Tibial artery (tissue), 4 donors: Measurements from ENCODE around the gene NUP210L.
A peak's percentile ranks its signal among the peaks of the same experiment; 100 is the strongest.
"Not testable (repeated sequence)": the region's sequence is repeated elsewhere in the genome, so short reads cannot be mapped to it uniquely, and the experiment has no call there.

Experiments used
- DNase-seq, 2 donors: peaks; one replicate each; pipeline ENCODE4 v3.0.0-alpha.2; 2019
- H3K27ac ChIP-seq, 2 donors: fragments of 200-600 bp; sonication (generic) in 1 of 2; 1 replicate in 1 of 2; 2 replicates in 1 of 2; pipeline ENCODE4 v1.5.1; 2018 to 2019; ENCODE audit warnings: mild to moderate bottlenecking in 1 of 2
- H3K27me3 ChIP-seq, 2 donors: fragments of 200-600 bp; sonication (generic) in 1 of 2; one replicate each; pipeline versions ENCODE4 v1.5.1 to v1.6.0; 2016 to 2019
- H3K36me3 ChIP-seq, 3 donors: fragments of 200-600 bp; sonication (generic) in 2 of 3; one replicate each; pipeline ENCODE4 v1.5.1; 2016 to 2019; ENCODE audit warnings: mild to moderate bottlenecking in 2 of 3
- H3K4me1 ChIP-seq, 4 donors: fragments of 200-600 bp; sonication (generic) in 2 of 4; 1 replicate in 3 of 4; 2 replicates in 1 of 4; pipeline ENCODE4 v1.5.1; 2016 to 2019
- H3K4me3 ChIP-seq, 2 donors: fragments of 200-600 bp; sonication (generic) in 1 of 2; 1 replicate in 1 of 2; 2 replicates in 1 of 2; pipeline ENCODE4 v1.5.1; 2018 to 2019; ENCODE audit warnings: mild to moderate bottlenecking in 2 of 2
- H3K9me3 ChIP-seq, 3 donors: fragments of 200-600 bp; sonication (generic) in 1 of 3; one replicate each; pipeline ENCODE4 v1.5.1; 2016 to 2019
- CTCF ChIP-seq, 2 experiments: fragments of 200-600 bp in 1 of 2; fragments of 450-650 bp in 1 of 2; IDR thresholded peaks; one replicate each; pipeline ENCODE4 v1.5.1; 2017 to 2019; ENCODE audit warnings: antibody characterized with exemption in 2 of 2, mild to moderate bottlenecking in 1 of 2, moderate library complexity in 1 of 2
- intact Hi-C: fragments of 100-400 bp; cut with DNase I; formaldehyde crosslinking; loops from one replicate; pipeline ENCODE4 v1.15.0; 2023; ENCODE audit warnings: low total_unique reads

The NUP210L gene

GRCh38 chr1:154155251-154155650, 378 bp upstream of the NUP210L start:
- no peak for TF ChIP-seq CTCF (IDR thresholded peaks at IDR 0.05)
- Histone ChIP-seq H3K4me1 (peaks cover 0 to 48% (median 11%) of the 10 kb centered on the region in 4 donors), H3K9me3 (no peaks in the 10 kb centered on the region), H3K36me3 (peaks cover 31 to 48% (median 35%) of the 10 kb centered on the region in 3 donors), H3K4me3 (no peak overlapping the region), H3K27me3 (no peaks in the 10 kb centered on the region), H3K27ac (peak overlapping the region; percentile 73 to 78)
- peak; percentile 52 to 71 for DNase-seq
- intact Hi-C loops = no loop called here

GRCh38 chr1:154154053-154154452, 820 bp downstream of the NUP210L start:
- H3K36me3 ChIP-seq = peaks cover 20 to 36% (median 23%) of the 10 kb centered on the region in 3 donors
- DNase-seq = no peak
- intact Hi-C loops = no loop called here
- H3K27me3 ChIP-seq = no peaks in the 10 kb centered on the region
- no peak overlapping the region for H3K4me3 ChIP-seq
- TF ChIP-seq CTCF (IDR thresholded peaks at IDR 0.05) = no peak
- H3K9me3 ChIP-seq = no peaks in the 10 kb centered on the region
- peaks cover 0 to 47% (median 11%) of the 10 kb centered on the region in 4 donors for H3K4me1 ChIP-seq
- peak overlapping the region; percentile 73 to 78 for H3K27ac ChIP-seq

GRCh38 chr1:154151311-154151710, 3.6 kb downstream of the NUP210L start:
- H3K36me3 ChIP-seq = peaks cover 0 to 15% (median 0%) of the 10 kb centered on the region in 3 donors
- intact Hi-C loops = no loop called here
- no peak for DNase-seq
- peaks cover 0 to 39% (median 11%) of the 10 kb centered on the region in 4 donors for H3K4me1 ChIP-seq
- H3K9me3 ChIP-seq = no peaks in the 10 kb centered on the region
- no peak overlapping the region for H3K4me3 ChIP-seq
- peak overlapping the region in 1 of 2 donors; percentile 35 for H3K27ac ChIP-seq
- no peak for TF ChIP-seq CTCF (IDR thresholded peaks at IDR 0.05)
- no peaks in the 10 kb centered on the region for H3K27me3 ChIP-seq

GRCh38 chr1:154148807-154149206, 6.1 kb downstream of the NUP210L start:
- no peaks in the 10 kb centered on the region for H3K27me3 ChIP-seq
- no peak for DNase-seq
- H3K36me3 ChIP-seq = no peaks in the 10 kb centered on the region
- H3K27ac ChIP-seq = no peak overlapping the region
- TF ChIP-seq CTCF (IDR thresholded peaks at IDR 0.05) = no peak
- H3K4me1 ChIP-seq = peaks cover 0 to 16% (median 2%) of the 10 kb centered on the region in 4 donors
- intact Hi-C loops = no loop called here
- H3K4me3 ChIP-seq = no peak overlapping the region
- H3K9me3 ChIP-seq = no peaks in the 10 kb centered on the region

GRCh38 chr1:154147505-154147904, 7.4 kb downstream of the NUP210L start:
- DNase-seq, intact Hi-C loops, H3K4me3 ChIP-seq, H3K27me3 ChIP-seq, H3K27ac ChIP-seq, H3K36me3 ChIP-seq, H3K9me3 ChIP-seq: not testable (repeated sequence)
- peaks cover 0 to 16% (median 2%) of the 10 kb centered on the region in 4 donors for H3K4me1 ChIP-seq

- Histone ChIP-seq H3K27ac (no peak overlapping the region), H3K36me3 (no peaks in the 10 kb centered on the region), H3K9me3 (no peaks in the 10 kb centered on the region), H3K27me3 (no peaks in the 10 kb centered on the region), H3K4me1 (peaks cover 0 to 4% (median 0%) of the 10 kb centered on the region in 4 donors), H3K4me3 (no peak overlapping the region)
- intact Hi-C loops = no loop called here
- peak in 1 of 2 experiments; percentile 12 for TF ChIP-seq CTCF (IDR thresholded peaks at IDR 0.05)
- DNase-seq = no peak
These were observed 8.9 kb downstream of the NUP210L start for GRCh38 chr1:154145986-154146385.
